ENCODE data around the gene CCDC190.

DNA sequence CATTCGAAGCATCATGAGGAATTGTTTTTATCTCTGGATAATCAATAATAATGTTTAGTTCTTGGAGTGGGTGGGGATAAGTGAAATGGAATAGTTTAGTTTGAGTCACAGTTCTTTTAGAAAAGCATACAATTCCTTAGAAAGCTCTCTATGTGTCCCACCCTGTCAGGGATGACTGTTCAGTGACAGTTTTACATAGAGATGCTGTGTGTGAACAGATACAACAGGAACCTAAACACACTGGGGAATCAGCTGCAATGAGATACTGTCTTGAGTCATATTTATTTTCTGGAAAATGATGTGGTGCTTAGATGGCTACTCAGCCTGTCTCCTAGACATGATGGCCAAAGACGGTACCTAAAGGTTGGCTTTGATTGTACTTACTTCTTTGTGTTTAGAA is 25.7 kb upstream of the CCDC190 start:
- TF ChIP-seq, protein P1, sequence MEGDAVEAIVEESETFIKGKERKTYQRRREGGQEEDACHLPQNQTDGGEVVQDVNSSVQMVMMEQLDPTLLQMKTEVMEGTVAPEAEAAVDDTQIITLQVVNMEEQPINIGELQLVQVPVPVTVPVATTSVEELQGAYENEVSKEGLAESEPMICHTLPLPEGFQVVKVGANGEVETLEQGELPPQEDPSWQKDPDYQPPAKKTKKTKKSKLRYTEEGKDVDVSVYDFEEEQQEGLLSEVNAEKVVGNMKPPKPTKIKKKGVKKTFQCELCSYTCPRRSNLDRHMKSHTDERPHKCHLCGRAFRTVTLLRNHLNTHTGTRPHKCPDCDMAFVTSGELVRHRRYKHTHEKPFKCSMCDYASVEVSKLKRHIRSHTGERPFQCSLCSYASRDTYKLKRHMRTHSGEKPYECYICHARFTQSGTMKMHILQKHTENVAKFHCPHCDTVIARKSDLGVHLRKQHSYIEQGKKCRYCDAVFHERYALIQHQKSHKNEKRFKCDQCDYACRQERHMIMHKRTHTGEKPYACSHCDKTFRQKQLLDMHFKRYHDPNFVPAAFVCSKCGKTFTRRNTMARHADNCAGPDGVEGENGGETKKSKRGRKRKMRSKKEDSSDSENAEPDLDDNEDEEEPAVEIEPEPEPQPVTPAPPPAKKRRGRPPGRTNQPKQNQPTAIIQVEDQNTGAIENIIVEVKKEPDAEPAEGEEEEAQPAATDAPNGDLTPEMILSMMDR (IDR thresholded peaks at IDR 0.05; ENCODE audit: low read depth, low read length): no peak
- TF ChIP-seq POLR2A (IDR thresholded peaks at IDR 0.05; ENCODE audit: extremely low read depth, insufficient read length) (no peak), MAX (IDR thresholded peaks at IDR 0.05; ENCODE audit: low read depth, low read length) (no peak), MYC (IDR thresholded peaks at IDR 0.05; ENCODE audit: low read depth, low read length) (no peak)

All from NB4 (cell line).